Small intestine (tissue), 7 donors: ENCODE results near the gene LPP. TPM values are rescaled to one million over a fixed set of nuclear protein-coding genes. Genes with fewer than 3 reads are reported as not detected.

Experiments used
- DNase-seq, 2 donors: peaks; one replicate each; pipeline versions ENCODE4 v3.0.0 to v3.0.0-alpha.2; 2013
- FAIRE-seq: peaks from 2 replicates; lab custom pipeline; 2012; peaks lifted over from hg19 to GRCh38; lab: Jason Lieb, UNC
- H3K27ac ChIP-seq, 3 donors: one replicate each; pipeline ENCODE4 v1.5.1; 2013; ENCODE audit warnings: low read length in 2 of 3, mild to moderate bottlenecking in 2 of 3, control low read depth in 1 of 3, inconsistent platforms in 1 of 3, low read depth in 1 of 3, moderate library complexity in 1 of 3
- H3K27me3 ChIP-seq, 3 donors: one replicate each; pipeline ENCODE4 v1.6.1; 2013; ENCODE audit warnings: low read length in 3 of 3, inconsistent platforms in 1 of 3; ENCODE audit not compliant: control insufficient read depth in 3 of 3, insufficient read depth in 3 of 3
- H3K36me3 ChIP-seq, 3 donors: one replicate each; pipeline ENCODE4 v1.6.1; 2013; ENCODE audit warnings: low read length in 3 of 3, inconsistent platforms in 1 of 3, low read depth in 1 of 3, mild to moderate bottlenecking in 1 of 3, moderate library complexity in 1 of 3; ENCODE audit not compliant: control insufficient read depth in 3 of 3, insufficient read depth in 2 of 3
- H3K4me1 ChIP-seq, 3 donors: one replicate each; pipeline ENCODE4 v1.6.1; 2013; ENCODE audit warnings: low read length in 2 of 3, inconsistent platforms in 1 of 3, low read depth in 1 of 3, mild to moderate bottlenecking in 1 of 3, moderate library complexity in 1 of 3; ENCODE audit not compliant: control insufficient read depth in 3 of 3, insufficient read depth in 2 of 3
- H3K4me3 ChIP-seq, 3 donors: one replicate each; pipeline ENCODE4 v1.5.1; 2013; ENCODE audit warnings: low read length in 3 of 3, control low read depth in 1 of 3, inconsistent platforms in 1 of 3, low read depth in 1 of 3, mild to moderate bottlenecking in 1 of 3, moderate library complexity in 1 of 3
- H3K9me3 ChIP-seq, 2 donors: one replicate each; pipeline ENCODE4 v1.6.1; 2013; ENCODE audit warnings: low read depth in 1 of 2, low read length in 1 of 2; ENCODE audit not compliant: control insufficient read depth in 2 of 2, insufficient read depth in 1 of 2
- WGBS, 3 donors: extraction: QIAGEN DNeasy Blood & Tissue Kit; methylation state at CpG; one replicate each; pipeline ENCODE4 v1.1.7; 2013; 5-methylcytosine and 5-hydroxymethylcytosine counted together
- polyA plus RNA-seq, 4 donors: library from polyadenylated mRNA; stranded (reverse) in 3 of 4; unstranded in 1 of 4; fragments of 200-250 nt in 3 of 4; fragments of 120-200 nt in 1 of 4; gene quantifications; one replicate each; pipeline versions ENCODE4 v1.2.1 to v1.2.3, GENCODE V29; 2013
- donor health status: healthy with polysubstance abuse.
- donor health status: control.
- donor health status: control.
- donor health status: Bipolar disorder and iron deficiency.
- donor health status: healthy.

Gene LPP
- polyA plus RNA-seq, 4 donors, result 5.4 to 35.8 (median 12.4) TPM

DNA sequence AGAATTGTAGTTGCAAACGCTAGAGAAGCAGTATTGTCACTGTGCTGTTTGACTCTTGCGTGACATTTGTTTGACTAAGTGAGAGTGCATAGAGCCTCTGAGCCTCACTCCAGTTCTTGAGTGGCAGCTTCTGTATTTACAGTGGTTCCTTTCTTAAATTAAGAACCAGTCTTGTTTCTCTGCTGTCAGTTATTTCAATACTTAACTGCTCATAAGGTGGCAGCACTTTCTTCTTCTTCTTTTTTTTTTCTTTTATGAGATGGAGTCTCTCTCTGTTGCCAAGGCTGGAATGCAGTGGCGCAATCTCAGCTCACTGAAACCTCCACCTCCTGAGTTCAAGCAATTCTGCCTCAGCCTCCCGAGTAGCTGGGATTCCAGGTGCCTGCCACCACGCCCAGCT is 372.1 kb downstream of the LPP start:
- FAIRE-seq (no peak), DNase-seq (no peak)
- no peak overlapping the region for H3K27ac ChIP-seq

GRCh38 chr3:188527389-188527788 is 373.4 kb downstream of the LPP start:
- Histone ChIP-seq H3K9me3 (no peaks in the 10 kb centered on the region), H3K4me3 (no peak overlapping the region), H3K36me3 (peaks cover 0 to 16% (median 6%) of the 10 kb centered on the region in 3 donors), H3K27me3 (no peaks in the 10 kb centered on the region), H3K4me1 (no peaks in the 10 kb centered on the region), H3K27ac (no peak overlapping the region)
- FAIRE-seq, result no peak
- 88 to 100% (median 92%) methylated on average over 2 of the region's 2 CpGs for WGBS, 3 donors
- DNase-seq, result no peak

More for the DNA sequence above, 372.1 kb downstream of the LPP start:
- WGBS, 3 donors, result 84 to 89% (median 87%) methylated on average over 5 of the region's 5 CpGs
- Histone ChIP-seq H3K4me1 (no peaks in the 10 kb centered on the region), H3K4me3 (no peak overlapping the region), H3K36me3 (peaks cover 0 to 13% (median 6%) of the 10 kb centered on the region in 3 donors), H3K9me3 (no peaks in the 10 kb centered on the region), H3K27me3 (no peaks in the 10 kb centered on the region)

DNA sequence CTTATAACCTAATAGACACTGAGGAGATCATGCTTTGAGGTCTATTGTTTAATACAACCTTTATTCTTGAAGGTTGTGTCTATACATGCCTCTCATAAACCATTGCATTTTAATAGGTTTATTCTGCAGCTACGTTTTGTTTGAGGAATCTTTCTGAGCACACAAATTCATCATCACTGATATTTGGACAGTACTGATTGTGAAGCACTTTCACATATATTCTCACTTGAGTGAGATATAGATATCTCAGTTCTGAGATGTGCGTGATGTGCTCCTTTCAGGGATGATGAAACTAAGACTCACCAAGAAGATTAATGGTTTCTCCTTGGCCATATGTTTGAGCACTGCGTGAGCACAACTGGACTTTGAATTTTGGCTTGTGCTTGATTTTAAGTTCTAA is 374.4 kb downstream of the LPP start:
- H3K4me3 ChIP-seq, result no peak overlapping the region
- H3K27me3 ChIP-seq, result no peaks in the 10 kb centered on the region
- DNase-seq, result no peak
- no peak overlapping the region for H3K27ac ChIP-seq
- no peak for FAIRE-seq
- no peaks in the 10 kb centered on the region for H3K9me3 ChIP-seq
- H3K4me1 ChIP-seq, result no peaks in the 10 kb centered on the region
- H3K36me3 ChIP-seq, result peaks cover 0 to 12% (median 6%) of the 10 kb centered on the region in 3 donors
- WGBS, 3 donors, result 82 to 85% (median 84%) methylated on average over 3 of the region's 3 CpGs

DNA sequence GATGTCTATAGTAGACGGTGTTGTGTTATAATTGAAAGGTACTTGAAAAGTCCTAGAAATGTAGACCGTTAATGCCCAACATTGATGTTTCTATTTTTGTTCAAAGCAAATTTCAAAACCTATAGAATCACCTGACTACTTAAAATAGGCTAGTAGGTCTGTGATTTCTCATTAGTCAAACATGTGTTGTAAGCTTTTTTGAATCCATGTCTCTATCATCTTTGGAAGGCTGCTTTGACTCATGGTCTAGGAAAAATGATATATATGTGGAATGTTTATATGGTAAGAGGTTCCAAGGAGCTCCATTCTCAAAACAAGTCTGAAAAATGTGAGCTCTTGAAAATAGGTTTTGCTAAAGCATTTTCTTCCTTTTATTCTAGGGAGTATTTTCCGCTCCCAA is 375.3 kb downstream of the LPP start:
- peaks cover 2 to 12% (median 6%) of the 10 kb centered on the region in 3 donors for H3K36me3 ChIP-seq
- no peaks in the 10 kb centered on the region for H3K27me3 ChIP-seq
- no peak for FAIRE-seq
- H3K4me3 ChIP-seq, result no peak overlapping the region
- H3K9me3 ChIP-seq, result no peaks in the 10 kb centered on the region
- no peak overlapping the region for H3K27ac ChIP-seq
- DNase-seq, result no peak
- 88 to 94% (median 93%) methylated on average over 3 of the region's 3 CpGs for WGBS, 3 donors
- H3K4me1 ChIP-seq, result peaks cover 0 to 2% (median 2%) of the 10 kb centered on the region in 3 donors

DNA sequence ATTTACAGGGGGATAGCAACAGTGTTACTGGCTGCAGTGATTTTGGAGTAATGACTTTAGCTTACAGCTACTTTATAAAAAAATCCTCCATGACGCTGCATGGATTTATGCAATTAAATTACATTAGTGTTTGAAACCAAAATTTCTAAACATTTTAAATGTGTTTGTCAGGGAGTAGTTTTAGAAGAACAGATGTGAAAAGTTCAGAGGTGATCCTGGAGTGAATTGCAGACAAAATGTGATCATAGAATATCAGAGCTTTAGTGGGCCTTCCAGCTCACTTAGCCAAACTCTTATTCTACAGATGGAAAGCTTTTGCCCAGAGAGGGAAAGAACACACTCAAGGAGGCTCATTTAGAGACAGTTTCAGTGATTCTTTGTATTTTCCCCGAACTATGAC is 376.3 kb downstream of the LPP start:
- Histone ChIP-seq H3K4me1 (peaks cover 0 to 2% (median 2%) of the 10 kb centered on the region in 3 donors), H3K27me3 (no peaks in the 10 kb centered on the region), H3K4me3 (no peak overlapping the region), H3K27ac (no peak overlapping the region), H3K9me3 (no peaks in the 10 kb centered on the region), H3K36me3 (peaks cover 2 to 9% (median 6%) of the 10 kb centered on the region in 3 donors)
- FAIRE-seq (no peak), DNase-seq (no peak)
- 85 to 96% (median 92%) methylated on average over 2 of the region's 2 CpGs for WGBS, 3 donors

DNA sequence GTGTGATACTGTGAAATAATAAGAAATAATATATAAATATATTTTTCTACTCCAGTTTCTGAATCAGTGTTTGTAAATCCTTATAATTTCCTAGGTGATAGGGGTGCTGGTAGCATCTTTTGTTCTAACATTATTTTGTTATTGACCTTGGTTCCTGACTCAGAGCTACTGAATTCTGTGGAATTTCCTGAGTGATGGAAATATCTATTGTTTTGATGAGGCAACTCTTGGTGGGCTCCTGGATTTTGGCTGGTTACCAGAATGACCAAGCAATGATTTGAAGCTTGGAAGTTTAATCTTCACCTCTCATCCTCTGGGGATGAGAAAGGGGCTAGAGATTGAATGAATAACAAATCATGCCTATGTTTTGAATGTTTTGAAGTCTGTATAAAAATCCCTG is 377.3 kb downstream of the LPP start:
- no peak overlapping the region for H3K27ac ChIP-seq
- no peak for FAIRE-seq
- no peak for DNase-seq
- H3K36me3 ChIP-seq, result peaks cover 2 to 6% (median 2%) of the 10 kb centered on the region in 3 donors
- H3K27me3 ChIP-seq, result no peaks in the 10 kb centered on the region
- peaks cover 0 to 2% (median 2%) of the 10 kb centered on the region in 3 donors for H3K4me1 ChIP-seq
- H3K4me3 ChIP-seq, result no peak overlapping the region
- no peaks in the 10 kb centered on the region for H3K9me3 ChIP-seq

DNA sequence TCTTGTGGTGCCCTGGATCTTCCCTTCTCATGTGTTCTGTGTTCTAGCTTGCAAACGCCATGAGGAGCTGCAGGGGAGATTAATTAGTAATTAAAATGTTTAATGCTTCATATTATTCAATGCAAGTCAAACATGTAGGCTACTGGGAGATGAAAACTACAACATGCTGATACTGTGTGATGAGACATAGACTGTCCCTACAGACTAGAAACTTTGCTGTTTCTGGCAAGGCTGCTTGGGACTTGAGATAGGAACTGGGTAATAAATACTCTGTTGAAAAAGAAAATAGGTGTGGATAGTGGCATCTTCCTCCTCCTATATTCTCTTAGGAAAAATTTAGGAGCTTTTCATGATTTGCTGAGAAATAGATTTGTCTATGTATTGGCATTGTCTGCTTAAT is 379.2 kb downstream of the LPP start:
- no peak for FAIRE-seq
- H3K36me3 ChIP-seq, result peaks cover 0 to 3% (median 2%) of the 10 kb centered on the region in 3 donors
- no peak for DNase-seq
- peaks cover 0 to 2% (median 2%) of the 10 kb centered on the region in 3 donors for H3K4me1 ChIP-seq
- H3K27ac ChIP-seq, result no peak overlapping the region
- 58 to 69% (median 64%) methylated on average over 1 of the region's 1 CpG for WGBS, 3 donors
- H3K9me3 ChIP-seq, result no peaks in the 10 kb centered on the region
- no peak overlapping the region for H3K4me3 ChIP-seq
- no peaks in the 10 kb centered on the region for H3K27me3 ChIP-seq

DNA sequence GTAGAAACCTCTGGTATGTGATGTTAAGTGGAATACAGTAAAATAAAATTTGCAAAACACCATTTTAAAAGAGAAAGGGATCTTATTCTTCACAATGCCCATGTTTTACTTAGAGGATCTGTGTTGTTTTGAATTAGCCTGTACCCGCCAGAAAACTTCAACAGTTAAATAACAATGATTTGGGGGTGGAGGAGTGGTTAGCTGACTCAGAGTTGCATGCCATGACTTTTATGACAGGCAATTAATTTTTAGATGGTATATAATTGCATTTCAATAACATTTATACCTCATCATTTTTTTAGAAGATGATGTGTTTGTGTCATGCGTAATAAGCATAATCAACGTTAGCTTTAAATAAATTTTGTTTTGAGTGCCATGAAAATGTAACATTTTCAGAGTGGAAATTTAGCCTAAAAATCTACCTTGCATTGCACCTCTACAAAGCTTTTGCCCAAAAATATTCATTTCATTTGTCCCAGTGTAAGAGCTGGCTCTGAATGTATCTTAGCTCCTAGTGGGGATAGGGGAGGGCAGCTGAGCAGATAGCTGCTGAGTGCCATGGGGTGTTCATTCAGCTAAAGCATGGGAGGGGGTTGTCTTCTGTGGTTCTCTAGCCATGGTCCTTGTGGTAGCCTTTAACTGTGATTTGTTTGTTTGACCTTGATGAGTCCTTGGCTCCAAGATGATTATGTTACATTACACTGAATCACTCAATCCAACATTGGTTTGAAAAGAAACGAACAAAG is 379.8 kb downstream of the LPP start:
- 91 to 92% (median 91%) methylated on average over 4 of the region's 4 CpGs for WGBS, 3 donors
- Histone ChIP-seq H3K4me3 (no peak overlapping the region), H3K27me3 (no peaks in the 10 kb centered on the region), H3K27ac (no peak overlapping the region), H3K9me3 (no peaks in the 10 kb centered on the region), H3K36me3 (peaks cover 0 to 3% (median 2%) of the 10 kb centered on the region in 3 donors), H3K4me1 (peaks cover 0 to 2% (median 2%) of the 10 kb centered on the region in 3 donors)
- FAIRE-seq (no peak), DNase-seq (no peak)
